ENCODE data around the gene ST6GALNAC4. TPM values are rescaled to one million over a fixed set of nuclear protein-coding genes. Genes with fewer than 3 reads are reported as not detected.

The ST6GALNAC4 gene
- total and polyA plus RNA-seq, 9 of the 15 experiments (the other 6 are each of a cell fraction or from before 2014, with no cell fraction given): 2.6 to 43.1 (median 15.4) TPM

DNA sequence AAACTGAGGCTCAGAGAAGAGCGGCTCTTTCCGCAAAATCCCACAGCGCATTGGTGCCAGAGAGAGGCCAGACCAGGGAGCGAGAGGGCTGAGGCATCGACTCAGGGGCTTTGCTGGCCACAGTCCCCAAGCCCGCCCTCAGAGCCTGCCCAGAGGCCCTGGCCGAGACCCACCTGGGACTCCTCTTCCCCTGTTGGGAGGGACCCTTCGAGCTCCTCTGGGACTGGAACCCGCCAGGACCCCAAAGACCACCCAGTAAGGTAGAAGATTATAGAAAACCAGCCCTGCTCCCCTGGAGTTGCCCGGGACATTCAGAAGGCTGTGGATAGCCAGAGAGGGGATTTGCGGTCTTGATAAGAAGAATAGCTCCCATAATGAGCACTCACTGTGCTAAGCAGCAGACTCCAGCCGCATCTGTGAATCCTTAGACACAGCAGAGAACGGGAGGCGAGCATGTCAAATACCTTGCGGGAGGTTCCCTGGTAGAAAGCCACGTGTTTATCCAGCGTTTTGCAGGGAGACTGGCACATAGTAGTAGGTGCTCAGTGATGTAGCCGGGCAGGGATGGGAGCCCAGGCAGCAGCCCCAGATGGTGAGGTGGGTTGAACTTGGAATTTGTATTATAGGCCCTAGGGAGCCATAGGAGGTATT lies 38.7 kb downstream of the ST6GALNAC4 start (continued):
- TF ChIP-seq, protein P1, sequence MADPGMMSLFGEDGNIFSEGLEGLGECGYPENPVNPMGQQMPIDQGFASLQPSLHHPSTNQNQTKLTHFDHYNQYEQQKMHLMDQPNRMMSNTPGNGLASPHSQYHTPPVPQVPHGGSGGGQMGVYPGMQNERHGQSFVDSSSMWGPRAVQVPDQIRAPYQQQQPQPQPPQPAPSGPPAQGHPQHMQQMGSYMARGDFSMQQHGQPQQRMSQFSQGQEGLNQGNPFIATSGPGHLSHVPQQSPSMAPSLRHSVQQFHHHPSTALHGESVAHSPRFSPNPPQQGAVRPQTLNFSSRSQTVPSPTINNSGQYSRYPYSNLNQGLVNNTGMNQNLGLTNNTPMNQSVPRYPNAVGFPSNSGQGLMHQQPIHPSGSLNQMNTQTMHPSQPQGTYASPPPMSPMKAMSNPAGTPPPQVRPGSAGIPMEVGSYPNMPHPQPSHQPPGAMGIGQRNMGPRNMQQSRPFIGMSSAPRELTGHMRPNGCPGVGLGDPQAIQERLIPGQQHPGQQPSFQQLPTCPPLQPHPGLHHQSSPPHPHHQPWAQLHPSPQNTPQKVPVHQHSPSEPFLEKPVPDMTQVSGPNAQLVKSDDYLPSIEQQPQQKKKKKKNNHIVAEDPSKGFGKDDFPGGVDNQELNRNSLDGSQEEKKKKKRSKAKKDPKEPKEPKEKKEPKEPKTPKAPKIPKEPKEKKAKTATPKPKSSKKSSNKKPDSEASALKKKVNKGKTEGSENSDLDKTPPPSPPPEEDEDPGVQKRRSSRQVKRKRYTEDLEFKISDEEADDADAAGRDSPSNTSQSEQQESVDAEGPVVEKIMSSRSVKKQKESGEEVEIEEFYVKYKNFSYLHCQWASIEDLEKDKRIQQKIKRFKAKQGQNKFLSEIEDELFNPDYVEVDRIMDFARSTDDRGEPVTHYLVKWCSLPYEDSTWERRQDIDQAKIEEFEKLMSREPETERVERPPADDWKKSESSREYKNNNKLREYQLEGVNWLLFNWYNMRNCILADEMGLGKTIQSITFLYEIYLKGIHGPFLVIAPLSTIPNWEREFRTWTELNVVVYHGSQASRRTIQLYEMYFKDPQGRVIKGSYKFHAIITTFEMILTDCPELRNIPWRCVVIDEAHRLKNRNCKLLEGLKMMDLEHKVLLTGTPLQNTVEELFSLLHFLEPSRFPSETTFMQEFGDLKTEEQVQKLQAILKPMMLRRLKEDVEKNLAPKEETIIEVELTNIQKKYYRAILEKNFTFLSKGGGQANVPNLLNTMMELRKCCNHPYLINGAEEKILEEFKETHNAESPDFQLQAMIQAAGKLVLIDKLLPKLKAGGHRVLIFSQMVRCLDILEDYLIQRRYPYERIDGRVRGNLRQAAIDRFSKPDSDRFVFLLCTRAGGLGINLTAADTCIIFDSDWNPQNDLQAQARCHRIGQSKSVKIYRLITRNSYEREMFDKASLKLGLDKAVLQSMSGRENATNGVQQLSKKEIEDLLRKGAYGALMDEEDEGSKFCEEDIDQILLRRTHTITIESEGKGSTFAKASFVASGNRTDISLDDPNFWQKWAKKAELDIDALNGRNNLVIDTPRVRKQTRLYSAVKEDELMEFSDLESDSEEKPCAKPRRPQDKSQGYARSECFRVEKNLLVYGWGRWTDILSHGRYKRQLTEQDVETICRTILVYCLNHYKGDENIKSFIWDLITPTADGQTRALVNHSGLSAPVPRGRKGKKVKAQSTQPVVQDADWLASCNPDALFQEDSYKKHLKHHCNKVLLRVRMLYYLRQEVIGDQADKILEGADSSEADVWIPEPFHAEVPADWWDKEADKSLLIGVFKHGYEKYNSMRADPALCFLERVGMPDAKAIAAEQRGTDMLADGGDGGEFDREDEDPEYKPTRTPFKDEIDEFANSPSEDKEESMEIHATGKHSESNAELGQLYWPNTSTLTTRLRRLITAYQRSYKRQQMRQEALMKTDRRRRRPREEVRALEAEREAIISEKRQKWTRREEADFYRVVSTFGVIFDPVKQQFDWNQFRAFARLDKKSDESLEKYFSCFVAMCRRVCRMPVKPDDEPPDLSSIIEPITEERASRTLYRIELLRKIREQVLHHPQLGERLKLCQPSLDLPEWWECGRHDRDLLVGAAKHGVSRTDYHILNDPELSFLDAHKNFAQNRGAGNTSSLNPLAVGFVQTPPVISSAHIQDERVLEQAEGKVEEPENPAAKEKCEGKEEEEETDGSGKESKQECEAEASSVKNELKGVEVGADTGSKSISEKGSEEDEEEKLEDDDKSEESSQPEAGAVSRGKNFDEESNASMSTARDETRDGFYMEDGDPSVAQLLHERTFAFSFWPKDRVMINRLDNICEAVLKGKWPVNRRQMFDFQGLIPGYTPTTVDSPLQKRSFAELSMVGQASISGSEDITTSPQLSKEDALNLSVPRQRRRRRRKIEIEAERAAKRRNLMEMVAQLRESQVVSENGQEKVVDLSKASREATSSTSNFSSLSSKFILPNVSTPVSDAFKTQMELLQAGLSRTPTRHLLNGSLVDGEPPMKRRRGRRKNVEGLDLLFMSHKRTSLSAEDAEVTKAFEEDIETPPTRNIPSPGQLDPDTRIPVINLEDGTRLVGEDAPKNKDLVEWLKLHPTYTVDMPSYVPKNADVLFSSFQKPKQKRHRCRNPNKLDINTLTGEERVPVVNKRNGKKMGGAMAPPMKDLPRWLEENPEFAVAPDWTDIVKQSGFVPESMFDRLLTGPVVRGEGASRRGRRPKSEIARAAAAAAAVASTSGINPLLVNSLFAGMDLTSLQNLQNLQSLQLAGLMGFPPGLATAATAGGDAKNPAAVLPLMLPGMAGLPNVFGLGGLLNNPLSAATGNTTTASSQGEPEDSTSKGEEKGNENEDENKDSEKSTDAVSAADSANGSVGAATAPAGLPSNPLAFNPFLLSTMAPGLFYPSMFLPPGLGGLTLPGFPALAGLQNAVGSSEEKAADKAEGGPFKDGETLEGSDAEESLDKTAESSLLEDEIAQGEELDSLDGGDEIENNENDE (IDR thresholded peaks at IDR 0.05; ENCODE audit: low read depth, low read length): no peak
- TF ChIP-seq ZNF780A (CRISPR knock-in tag; IDR thresholded peaks at IDR 0.05): no peak
- TF ChIP-seq FOXM1 (IDR thresholded peaks at IDR 0.05; ENCODE audit: low read depth): no peak
- TF ChIP-seq FOXM1 (CRISPR knock-in tag; IDR thresholded peaks at IDR 0.05; ENCODE audit: low read depth): no peak
- peak; percentile 16; the same call in 1 of the 2 replicates for TF ChIP-seq CBFA2T3 (IDR thresholded peaks at IDR 0.05)
- peak; percentile 17 for TF ChIP-seq CHD1 (IDR thresholded peaks at IDR 0.05; ENCODE audit: low read length)
- TF ChIP-seq RBM25 (IDR thresholded peaks at IDR 0.05; ENCODE audit: low read depth, low read length, severe bottlenecking): no peak
- TF ChIP-seq NFRKB (IDR thresholded peaks at IDR 0.05; ENCODE audit: low read depth): no peak
- TF ChIP-seq, protein P2, sequence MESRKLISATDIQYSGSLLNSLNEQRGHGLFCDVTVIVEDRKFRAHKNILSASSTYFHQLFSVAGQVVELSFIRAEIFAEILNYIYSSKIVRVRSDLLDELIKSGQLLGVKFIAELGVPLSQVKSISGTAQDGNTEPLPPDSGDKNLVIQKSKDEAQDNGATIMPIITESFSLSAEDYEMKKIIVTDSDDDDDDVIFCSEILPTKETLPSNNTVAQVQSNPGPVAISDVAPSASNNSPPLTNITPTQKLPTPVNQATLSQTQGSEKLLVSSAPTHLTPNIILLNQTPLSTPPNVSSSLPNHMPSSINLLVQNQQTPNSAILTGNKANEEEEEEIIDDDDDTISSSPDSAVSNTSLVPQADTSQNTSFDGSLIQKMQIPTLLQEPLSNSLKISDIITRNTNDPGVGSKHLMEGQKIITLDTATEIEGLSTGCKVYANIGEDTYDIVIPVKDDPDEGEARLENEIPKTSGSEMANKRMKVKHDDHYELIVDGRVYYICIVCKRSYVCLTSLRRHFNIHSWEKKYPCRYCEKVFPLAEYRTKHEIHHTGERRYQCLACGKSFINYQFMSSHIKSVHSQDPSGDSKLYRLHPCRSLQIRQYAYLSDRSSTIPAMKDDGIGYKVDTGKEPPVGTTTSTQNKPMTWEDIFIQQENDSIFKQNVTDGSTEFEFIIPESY (CRISPR knock-in tag; IDR thresholded peaks at IDR 0.05): 0 out of 2 replicates have a peak, but pooled peaks have one; percentile 38
- TF ChIP-seq, protein P3, sequence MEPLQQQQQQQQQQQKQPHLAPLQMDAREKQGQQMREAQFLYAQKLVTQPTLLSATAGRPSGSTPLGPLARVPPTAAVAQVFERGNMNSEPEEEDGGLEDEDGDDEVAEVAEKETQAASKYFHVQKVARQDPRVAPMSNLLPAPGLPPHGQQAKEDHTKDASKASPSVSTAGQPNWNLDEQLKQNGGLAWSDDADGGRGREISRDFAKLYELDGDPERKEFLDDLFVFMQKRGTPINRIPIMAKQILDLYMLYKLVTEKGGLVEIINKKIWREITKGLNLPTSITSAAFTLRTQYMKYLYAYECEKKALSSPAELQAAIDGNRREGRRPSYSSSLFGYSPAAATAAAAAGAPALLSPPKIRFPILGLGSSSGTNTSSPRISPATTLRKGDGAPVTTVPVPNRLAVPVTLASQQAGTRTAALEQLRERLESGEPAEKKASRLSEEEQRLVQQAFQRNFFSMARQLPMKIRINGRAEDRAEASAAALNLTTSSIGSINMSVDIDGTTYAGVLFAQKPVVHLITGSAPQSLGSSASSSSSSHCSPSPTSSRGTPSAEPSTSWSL (CRISPR knock-in tag; IDR thresholded peaks at IDR 0.05; ENCODE audit: borderline replicate concordance): no peak
- no peak for TF ChIP-seq MCM2 (IDR thresholded peaks at IDR 0.05; ENCODE audit: low read depth)
- TF ChIP-seq CSDE1 (IDR thresholded peaks at IDR 0.05): no peak
